ENCODE results near the gene ANP32B. TPM values are rescaled to one million over a fixed set of nuclear protein-coding genes. Genes with fewer than 3 reads are reported as not detected.

Gene ANP32B
- total RNA-seq, 1 donor: 17.0 TPM

- H3K4me3 ChIP-seq (ENCODE audit: low read depth, low read length): no peak overlapping the region
- no peak for DNase-seq (ENCODE audit: low read depth)
- TF ChIP-seq CTCF (IDR thresholded peaks at IDR 0.05; ENCODE audit: insufficient read depth, low read length): no peak
Measured at GRCh38 chr9:98062161-98062560, 79.0 kb downstream of the ANP32B start.

GRCh38 chr9:98064623-98065392 is 81.7 kb downstream of the ANP32B start:
- no peak overlapping the region for H3K4me3 ChIP-seq (ENCODE audit: low read depth, low read length)
- no peak for DNase-seq (ENCODE audit: low read depth)
- no peak for TF ChIP-seq CTCF (IDR thresholded peaks at IDR 0.05; ENCODE audit: insufficient read depth, low read length)

Small RNA genes within 50 kb of the gene (small RNA-seq; reads per million reads assigned to genes)
- not detected for gene RNU6-918P

Other genes starting within 250 kb of the ANP32B start
- not detected in 2 replicates for gene FOXE1, start 130.1 kb upstream of the ANP32B start, total RNA-seq (ENCODE audit: low replicate concordance)
- 15.1 and 15.7 TPM in 2 replicates for gene TRMO, start 60.8 kb upstream of the ANP32B start, total RNA-seq (ENCODE audit: low replicate concordance)
- gene HEMGN, start 45.2 kb upstream of the ANP32B start, total RNA-seq (ENCODE audit: low replicate concordance): not detected in 2 replicates
- gene NANS, start 73.4 kb downstream of the ANP32B start, total RNA-seq (ENCODE audit: low replicate concordance): 46.6 and 62.5 TPM in 2 replicates
- 0.81 and 2.0 TPM in 2 replicates for gene TRIM14, start 135.9 kb downstream of the ANP32B start, total RNA-seq (ENCODE audit: low replicate concordance)
- gene CORO2A, start 209.3 kb downstream of the ANP32B start, total RNA-seq (ENCODE audit: low replicate concordance): 0.36 and 0.57 TPM in 2 replicates

Data from fibroblast of the aortic adventitia (primary cell).